Thoracic aorta (tissue), 2 donors: ENCODE measurements around the gene NTSR1. TPM values are rescaled to one million over a fixed set of nuclear protein-coding genes. Genes with fewer than 3 reads are reported as not detected.

Experiments
- ATAC-seq: fragments of 150-250 bp; one replicate; pipeline ENCODE4 v1.8.0; 2017; ENCODE audit warnings: low read depth; ENCODE audit not compliant: insufficient number of reproducible peaks, low FRiP score
- DNase-seq: peaks from one replicate; pipeline ENCODE4 v3.0.0-alpha.2; 2020; ENCODE audit warnings: low spot score
- H3K27ac ChIP-seq, 2 donors: fragments of 200-600 bp; sonication (generic); 1 replicate in 1 of 2; 2 replicates in 1 of 2; pipeline ENCODE4 v1.5.1; 2016; ENCODE audit warnings: mild to moderate bottlenecking in 2 of 2, moderate library complexity in 2 of 2
- H3K27me3 ChIP-seq: fragments of 200-600 bp; sonication (generic); replicated peaks from 2 replicates; pipeline ENCODE4 v1.6.0; 2016; ENCODE audit warnings: mild to moderate bottlenecking; ENCODE audit not compliant: insufficient read depth
- H3K36me3 ChIP-seq: fragments of 200-600 bp; sonication (generic); one replicate; pipeline ENCODE4 v1.5.1; 2016
- H3K4me1 ChIP-seq, 2 donors: fragments of 200-600 bp; sonication (generic); 1 replicate in 1 of 2; 2 replicates in 1 of 2; pipeline versions ENCODE4 v1.5.1 to v1.6.0; 2016; ENCODE audit warnings: low read depth in 2 of 2, mild to moderate bottlenecking in 1 of 2; ENCODE audit not compliant: control insufficient read depth in 1 of 2
- H3K4me3 ChIP-seq: fragments of 200-600 bp; sonication (generic); 2 replicates; pipeline ENCODE4 v1.5.1; 2016; ENCODE audit warnings: mild to moderate bottlenecking
- H3K9me3 ChIP-seq: fragments of 200-600 bp; sonication (generic); 2 replicates; pipeline ENCODE4 v1.5.1; 2016
- total RNA-seq, 2 donors: library from RNA; depleted of rRNA; stranded (reverse); fragments of >200 nt; gene quantifications; one replicate each; pipeline versions ENCODE4 v1.1.0 to v1.2.3, GENCODE V29; 2016
- TF ChIP-seq, protein P1 (sequence below): fragments of 200-600 bp; sonication (generic); IDR thresholded peaks from one replicate; pipeline ENCODE4 v1.5.1; 2019; ENCODE audit warnings: antibody characterized with exemption

Gene NTSR1
- total RNA-seq, 2 donors from 2014 or later, result not detected

- no peaks in the 10 kb centered on the region for H3K27me3 ChIP-seq
- ATAC-seq, result no peak
Measured at GRCh38 chr20:62780204-62780603, 71.6 kb downstream of the NTSR1 start.

DNA sequence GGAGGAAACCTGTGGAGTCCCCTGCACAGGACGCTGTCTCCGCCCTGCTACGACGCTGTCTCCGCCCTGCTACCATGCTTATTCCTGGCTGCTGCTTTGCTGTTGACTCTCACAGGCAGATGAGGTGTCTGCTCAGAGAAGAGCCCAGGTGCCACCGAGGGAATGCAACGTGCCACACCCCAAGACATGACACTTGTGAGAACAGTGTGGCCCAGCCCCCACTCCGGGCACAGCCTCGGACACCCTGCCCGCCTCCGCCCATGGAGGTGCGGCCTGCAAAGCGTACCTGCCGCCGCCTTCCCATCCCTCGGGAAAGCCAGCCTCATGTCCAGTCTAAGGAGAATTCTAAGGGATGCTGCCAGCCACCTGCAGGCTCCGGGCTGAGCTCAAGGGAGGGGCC is 72.1 kb downstream of the NTSR1 start:
- H3K4me1 ChIP-seq, result no peaks in the 10 kb centered on the region
- H3K27ac ChIP-seq, result no peak overlapping the region
- DNase-seq (no peak), ATAC-seq (no peak)
- TF ChIP-seq, protein P1, sequence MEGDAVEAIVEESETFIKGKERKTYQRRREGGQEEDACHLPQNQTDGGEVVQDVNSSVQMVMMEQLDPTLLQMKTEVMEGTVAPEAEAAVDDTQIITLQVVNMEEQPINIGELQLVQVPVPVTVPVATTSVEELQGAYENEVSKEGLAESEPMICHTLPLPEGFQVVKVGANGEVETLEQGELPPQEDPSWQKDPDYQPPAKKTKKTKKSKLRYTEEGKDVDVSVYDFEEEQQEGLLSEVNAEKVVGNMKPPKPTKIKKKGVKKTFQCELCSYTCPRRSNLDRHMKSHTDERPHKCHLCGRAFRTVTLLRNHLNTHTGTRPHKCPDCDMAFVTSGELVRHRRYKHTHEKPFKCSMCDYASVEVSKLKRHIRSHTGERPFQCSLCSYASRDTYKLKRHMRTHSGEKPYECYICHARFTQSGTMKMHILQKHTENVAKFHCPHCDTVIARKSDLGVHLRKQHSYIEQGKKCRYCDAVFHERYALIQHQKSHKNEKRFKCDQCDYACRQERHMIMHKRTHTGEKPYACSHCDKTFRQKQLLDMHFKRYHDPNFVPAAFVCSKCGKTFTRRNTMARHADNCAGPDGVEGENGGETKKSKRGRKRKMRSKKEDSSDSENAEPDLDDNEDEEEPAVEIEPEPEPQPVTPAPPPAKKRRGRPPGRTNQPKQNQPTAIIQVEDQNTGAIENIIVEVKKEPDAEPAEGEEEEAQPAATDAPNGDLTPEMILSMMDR, result no peak
- H3K36me3 ChIP-seq, result no peaks in the 10 kb centered on the region
- no peaks in the 10 kb centered on the region for H3K27me3 ChIP-seq
- no peaks in the 10 kb centered on the region for H3K9me3 ChIP-seq
- no peak overlapping the region for H3K4me3 ChIP-seq

More at GRCh38 chr20:62780204-62780603, 71.6 kb downstream of the NTSR1 start:
- H3K4me3 ChIP-seq, result no peak overlapping the region
- TF ChIP-seq, protein P1, result no peak
- DNase-seq, result no peak
- no peak overlapping the region for H3K27ac ChIP-seq
- H3K9me3 ChIP-seq, result no peaks in the 10 kb centered on the region
- H3K36me3 ChIP-seq, result no peaks in the 10 kb centered on the region
- H3K4me1 ChIP-seq, result no peaks in the 10 kb centered on the region

GRCh38 chr20:62782149-62782892 is 73.7 kb downstream of the NTSR1 start:
- H3K4me3 ChIP-seq, result no peak overlapping the region
- no peaks in the 10 kb centered on the region for H3K27me3 ChIP-seq
- no peaks in the 10 kb centered on the region for H3K9me3 ChIP-seq
- H3K27ac ChIP-seq, result no peak overlapping the region
- H3K36me3 ChIP-seq, result no peaks in the 10 kb centered on the region
- no peaks in the 10 kb centered on the region for H3K4me1 ChIP-seq
- no peak for DNase-seq
- TF ChIP-seq, protein P1, result no peak
- ATAC-seq, result no peak

- TF ChIP-seq, protein P1, result no peak
- DNase-seq, result no peak
- no peak overlapping the region for H3K4me3 ChIP-seq
- no peaks in the 10 kb centered on the region for H3K36me3 ChIP-seq
- no peak for ATAC-seq
- H3K27ac ChIP-seq, result no peak overlapping the region
- H3K4me1 ChIP-seq, result no peaks in the 10 kb centered on the region
- no peaks in the 10 kb centered on the region for H3K27me3 ChIP-seq
- H3K9me3 ChIP-seq, result no peaks in the 10 kb centered on the region
Measured at GRCh38 chr20:62782893-62783278, 74.2 kb downstream of the NTSR1 start.

DNA sequence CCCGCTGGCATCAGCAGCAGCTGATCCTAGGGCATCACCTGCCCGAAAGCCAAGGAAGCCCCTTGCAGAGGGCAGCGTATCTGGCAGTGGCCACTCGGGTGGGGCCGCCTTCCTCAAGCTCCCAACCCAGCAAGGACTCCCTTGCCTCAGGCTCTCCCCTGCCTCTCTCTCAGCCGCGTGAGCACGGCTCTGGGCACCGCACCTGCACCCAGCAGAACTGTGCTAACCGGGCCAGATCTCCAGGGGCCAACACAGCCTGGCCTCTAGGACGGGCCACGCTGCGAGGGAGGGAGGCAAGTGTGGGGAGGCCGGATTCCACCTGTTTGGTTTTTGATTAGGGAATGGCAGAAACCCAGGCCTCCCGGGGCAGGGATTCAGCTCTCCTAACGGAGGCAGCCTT is 75.9 kb downstream of the NTSR1 start:
- no peak for ATAC-seq
- no peaks in the 10 kb centered on the region for H3K27me3 ChIP-seq
- H3K9me3 ChIP-seq, result no peaks in the 10 kb centered on the region
- H3K36me3 ChIP-seq, result no peaks in the 10 kb centered on the region
- H3K27ac ChIP-seq, result no peak overlapping the region
- DNase-seq, result no peak
- TF ChIP-seq, protein P1, result no peak
- H3K4me1 ChIP-seq, result no peaks in the 10 kb centered on the region
- no peak overlapping the region for H3K4me3 ChIP-seq
